ENCODE results near the gene CD2.

DNA sequence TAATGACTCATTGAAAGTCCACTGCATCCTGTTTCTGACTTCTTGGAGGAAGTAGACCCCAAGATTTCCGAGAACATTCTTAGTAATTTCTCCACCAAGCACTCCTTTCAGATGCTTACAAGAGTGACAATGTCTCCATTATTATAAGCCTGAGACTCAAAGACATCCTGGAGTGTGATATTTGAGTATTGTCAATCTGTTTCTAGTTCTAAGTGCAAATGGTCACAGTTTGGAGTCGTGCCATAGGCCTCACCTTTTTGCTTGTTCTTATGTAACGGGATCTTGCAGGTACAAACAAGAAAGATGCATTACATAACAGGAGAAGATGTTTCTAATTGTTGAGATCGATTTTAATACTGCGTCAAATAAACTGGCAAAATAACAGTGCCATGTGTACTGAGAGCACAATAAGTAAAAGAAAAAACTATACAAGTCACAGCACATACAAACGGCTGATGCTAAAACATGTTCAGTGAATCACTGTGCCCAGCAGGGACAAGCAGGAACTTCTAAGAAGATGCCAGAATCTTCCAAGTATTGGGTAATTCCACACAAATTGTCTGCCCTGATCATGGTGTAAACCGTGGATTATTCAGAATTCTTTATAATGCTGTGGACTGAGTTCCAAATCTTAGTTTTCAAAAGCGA is 54.1 kb downstream of the CD2 start:
- TF ChIP-seq, protein P1, sequence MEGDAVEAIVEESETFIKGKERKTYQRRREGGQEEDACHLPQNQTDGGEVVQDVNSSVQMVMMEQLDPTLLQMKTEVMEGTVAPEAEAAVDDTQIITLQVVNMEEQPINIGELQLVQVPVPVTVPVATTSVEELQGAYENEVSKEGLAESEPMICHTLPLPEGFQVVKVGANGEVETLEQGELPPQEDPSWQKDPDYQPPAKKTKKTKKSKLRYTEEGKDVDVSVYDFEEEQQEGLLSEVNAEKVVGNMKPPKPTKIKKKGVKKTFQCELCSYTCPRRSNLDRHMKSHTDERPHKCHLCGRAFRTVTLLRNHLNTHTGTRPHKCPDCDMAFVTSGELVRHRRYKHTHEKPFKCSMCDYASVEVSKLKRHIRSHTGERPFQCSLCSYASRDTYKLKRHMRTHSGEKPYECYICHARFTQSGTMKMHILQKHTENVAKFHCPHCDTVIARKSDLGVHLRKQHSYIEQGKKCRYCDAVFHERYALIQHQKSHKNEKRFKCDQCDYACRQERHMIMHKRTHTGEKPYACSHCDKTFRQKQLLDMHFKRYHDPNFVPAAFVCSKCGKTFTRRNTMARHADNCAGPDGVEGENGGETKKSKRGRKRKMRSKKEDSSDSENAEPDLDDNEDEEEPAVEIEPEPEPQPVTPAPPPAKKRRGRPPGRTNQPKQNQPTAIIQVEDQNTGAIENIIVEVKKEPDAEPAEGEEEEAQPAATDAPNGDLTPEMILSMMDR (IDR thresholded peaks at IDR 0.05; ENCODE audit: low read depth, low read length), result no peak
- no peak for TF ChIP-seq POLR2A (IDR thresholded peaks at IDR 0.05; ENCODE audit: extremely low read depth, insufficient read length)

Data from NB4 (cell line).